H1 (cell line): ENCODE results near the gene RNF151. TPM values are rescaled to one million over a fixed set of nuclear protein-coding genes. Genes with fewer than 3 reads are reported as not detected.

ENCODE experiments used
- ASH2L ChIP-seq: fragments of 200-600, 300-600 bp; sonication (generic); IDR thresholded peaks from one replicate; pipeline ENCODE4 v1.7.1; 2017; ENCODE audit warnings: low read length
- BRCA1 ChIP-seq: IDR thresholded peaks from 2 replicates; pipeline ENCODE4 v1.6.1; 2012; ENCODE audit warnings: low read depth, low read length, improper control_type of control experiment
- CHD2 ChIP-seq: IDR thresholded peaks from 2 replicates; pipeline ENCODE4 v1.6.1; 2012; ENCODE audit warnings: low read length, improper control_type of control experiment
- CREB1 ChIP-seq: IDR thresholded peaks from 2 replicates; pipeline ENCODE4 v1.6.1; 2012; ENCODE audit warnings: inconsistent platforms
- EGR1 ChIP-seq: IDR thresholded peaks from 2 replicates; pipeline ENCODE4 v1.6.1; 2011; ENCODE audit warnings: low read depth, low read length, borderline replicate concordance
- GABPA ChIP-seq: IDR thresholded peaks from 2 replicates; pipeline ENCODE4 v1.6.1; 2011; ENCODE audit warnings: mild to moderate bottlenecking, low read length, moderate library complexity, borderline replicate concordance; ENCODE audit not compliant: insufficient read depth
- HDAC2 ChIP-seq, 2 experiments: fragments of 300-600 bp in 1 of 2; sonication (generic) in 1 of 2; IDR thresholded peaks; 2 replicates each; pipeline ENCODE4 v1.6.1; 2011 to 2012; ENCODE audit warnings: low read depth in 2 of 2, low read length in 2 of 2, mild to moderate bottlenecking in 2 of 2, moderate library complexity in 2 of 2, borderline replicate concordance in 1 of 2, inconsistent platforms in 1 of 2
- KDM4A ChIP-seq: IDR thresholded peaks from one replicate; pipeline ENCODE4 v1.7.1; 2012; ENCODE audit warnings: low read depth, mild to moderate bottlenecking, moderate library complexity, low read length, inconsistent platforms; ENCODE audit not compliant: severe bottlenecking
- MAX ChIP-seq: IDR thresholded peaks from 2 replicates; pipeline ENCODE4 v1.6.1; 2012; ENCODE audit warnings: inconsistent platforms
- POLR2AphosphoS5 ChIP-seq: IDR thresholded peaks from 2 replicates; pipeline ENCODE4 v1.6.1; 2011; ENCODE audit warnings: low read depth, low read length
- RAD21 ChIP-seq, 2 experiments: IDR thresholded peaks in 1 of 2; conservative IDR thresholded peaks in 1 of 2; 2 replicates each; pipeline ENCODE4 v1.6.1; 2011; ENCODE audit warnings: low read depth in 2 of 2, low read length in 2 of 2, improper control_type of control experiment in 1 of 2, inconsistent platforms in 1 of 2, mild to moderate bottlenecking in 1 of 2, moderate library complexity in 1 of 2
- RNF2 ChIP-seq: fragments of 200-900, 300-1000 bp; sonication (generic); IDR thresholded peaks from 2 replicates; pipeline ENCODE4 v1.7.1; 2016; ENCODE audit warnings: borderline replicate concordance, low read depth, mild to moderate bottlenecking, antibody characterized with exemption, low read length; ENCODE audit not compliant: poor library complexity, severe bottlenecking; ENCODE audit errors: missing control alignments
- SAP30 ChIP-seq: fragments of 300-600 bp; sonication (generic); IDR thresholded peaks from 2 replicates; pipeline ENCODE4 v1.7.1; 2012; ENCODE audit warnings: low read length, moderate library complexity, mild to moderate bottlenecking, inconsistent platforms; ENCODE audit not compliant: insufficient read depth, insufficient replicate concordance
- SIN3A ChIP-seq, 2 experiments: IDR thresholded peaks in 1 of 2; conservative IDR thresholded peaks in 1 of 2; 2 replicates each; pipeline ENCODE4 v1.6.1; 2011 to 2012; ENCODE audit warnings: low read length in 2 of 2, improper control_type of control experiment in 1 of 2, low read depth in 1 of 2, mild to moderate bottlenecking in 1 of 2
- SP4 ChIP-seq: IDR thresholded peaks from 2 replicates; pipeline ENCODE4 v1.6.1; 2012; ENCODE audit warnings: low read length, inconsistent platforms
- TAF1 ChIP-seq: IDR thresholded peaks from 2 replicates; pipeline ENCODE4 v1.6.1; 2011; ENCODE audit warnings: mild to moderate bottlenecking, low read depth, low read length
- TBP ChIP-seq: IDR thresholded peaks from 2 replicates; pipeline ENCODE4 v1.6.1; 2011; ENCODE audit warnings: low read depth, low read length, improper control_type of control experiment
- TEAD4 ChIP-seq: IDR thresholded peaks from 2 replicates; pipeline ENCODE4 v1.6.1; 2012; ENCODE audit warnings: low read depth, low read length, inconsistent platforms, mixed read lengths
- polyA plus RNA-seq, 7 experiments: library from polyadenylated mRNA; depleted of rRNA in 3 of 7; stranded (reverse) in 5 of 7; unstranded in 2 of 7; fragments of >200 nt in 5 of 7; fragments of 200-250 nt in 2 of 7; gene quantifications; 1 replicate in 5 of 7; 2 replicates in 1 of 7; 4 replicates in 1 of 7; pipeline versions ENCODE4 v1.2.1 to v1.2.3, GENCODE V29; 2011 to 2013; ENCODE audit warnings: missing spikeins in 2 of 7, mixed read lengths in 2 of 7
- total RNA-seq: library from RNA; stranded (reverse); fragmentation: NEBNext Ultra II Directional; extraction: Animal tissue kit (Norgen Biotek cat#: 25700); gene quantifications from 2 replicates; pipeline ENCODE4 v1.2.1, GENCODE V29; 2021

RNF151 gene
- total and polyA plus RNA-seq, 2 of the 8 experiments (the other 6 are each of a cell fraction or from before 2014, with no cell fraction given) = not detected

- TF ChIP-seq KDM4A (peak; percentile 100), CHD2 (peak; percentile 74), RNF2 (no peak), TAF1 (peak; percentile 86), BRCA1 (peak; percentile 65; the same call in 1 of the 2 replicates), TEAD4 (0 out of 2 replicates have a peak, but pooled peaks have one; percentile 7), GABPA (peak; percentile 92), TBP (peak; percentile 77), SAP30 (no peak), SP4 (no peak), POLR2AphosphoS5 (peak; percentile 90), CREB1 (peak; percentile 100), EGR1 (peak; percentile 90), MAX (peak; percentile 84), SIN3A (conservative IDR thresholded peaks at IDR 0.05 in 1 of 2, IDR thresholded peaks at IDR 0.05 in 1 of 2; ENCODE audit: low read depth in 1 of 2, low read length in 2 of 2) (peak; percentile 76 to 99; a peak in 2 of 4 replicates), HDAC2 (IDR thresholded peaks at IDR 0.05; ENCODE audit: borderline replicate concordance in 1 of 2, low read depth in 2 of 2, low read length in 2 of 2) (no peak), ASH2L (peak; percentile 90), RAD21 (IDR thresholded peaks at IDR 0.05 in 1 of 2, conservative IDR thresholded peaks at IDR 0.05 in 1 of 2; ENCODE audit: low read depth in 2 of 2, low read length in 2 of 2) (no peak; a peak in 1 of 4 replicates)
Measured at GRCh38 chr16:1971796-1972489, 5.3 kb downstream of the RNF151 start, which contains the start of gene TBL3 (continued).
